NT2/D1 (cell line): ENCODE measurements around the gene TSNAXIP1.

ENCODE experiments used
- DNase-seq: peaks from one replicate; pipeline ENCODE4 v3.0.0-alpha.2; 2011; ENCODE audit warnings: low read depth, low spot score
- H3K27me3 ChIP-seq: 2 replicates; pipeline ENCODE4 v1.6.0; 2011; ENCODE audit warnings: mild to moderate bottlenecking; ENCODE audit not compliant: insufficient read length, insufficient read depth
- H3K36me3 ChIP-seq: 2 replicates; pipeline ENCODE4 v1.6.1; 2011; ENCODE audit warnings: mild to moderate bottlenecking, low read length, mixed read lengths; ENCODE audit not compliant: insufficient read depth, insufficient read length
- H3K4me1 ChIP-seq: 2 replicates; pipeline ENCODE4 v1.5.1; 2011; ENCODE audit not compliant: insufficient read depth, insufficient read length
- H3K4me3 ChIP-seq: 2 replicates; pipeline ENCODE4 v1.5.1; 2011; ENCODE audit warnings: low read depth; ENCODE audit not compliant: insufficient read length
- H3K9ac ChIP-seq: 2 replicates; pipeline ENCODE4 v1.6.0; 2011; ENCODE audit warnings: low read depth; ENCODE audit not compliant: insufficient read length
- H3K9me3 ChIP-seq: 2 replicates; pipeline ENCODE4 v1.5.1; 2011; ENCODE audit warnings: mild to moderate bottlenecking, low read length; ENCODE audit not compliant: insufficient read depth
- SUZ12 ChIP-seq: IDR thresholded peaks from 2 replicates; pipeline ENCODE4 v1.6.1; 2011; ENCODE audit not compliant: insufficient read length, insufficient read depth; ENCODE audit errors: extremely low read depth
- YY1 ChIP-seq: IDR thresholded peaks from 2 replicates; pipeline ENCODE4 v1.6.1; 2011; ENCODE audit not compliant: insufficient read length, insufficient read depth
- ZNF274 ChIP-seq: IDR thresholded peaks from 2 replicates; pipeline ENCODE4 v1.6.1; 2011; ENCODE audit warnings: mild to moderate bottlenecking, low read depth, low read length

TSNAXIP1 gene

DNA sequence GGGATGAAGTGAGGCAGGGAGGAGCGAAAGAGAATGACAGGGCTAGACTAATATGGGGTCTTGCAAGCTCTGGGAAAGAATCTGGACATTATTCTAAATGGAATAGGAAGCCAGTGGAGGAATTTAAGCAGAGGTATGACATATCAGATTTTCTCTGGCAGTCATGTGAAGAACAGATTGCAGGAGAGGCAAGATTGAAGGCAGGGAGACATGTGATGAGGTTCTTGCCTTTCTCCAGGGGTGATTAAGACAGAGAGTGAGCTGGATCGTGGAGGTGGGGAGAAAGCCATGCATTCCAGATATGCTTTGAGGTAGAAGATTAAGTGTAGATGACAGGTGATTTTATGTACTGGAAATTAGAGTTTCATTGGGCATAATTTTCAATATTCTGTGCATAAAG is 31.1 kb downstream of the TSNAXIP1 start:
- peaks cover under 1% of the 10 kb centered on the region for H3K36me3 ChIP-seq
- TF ChIP-seq SUZ12 (no peak), ZNF274 (no peak), YY1 (no peak)
- peaks cover 5% of the 10 kb centered on the region for H3K27me3 ChIP-seq
- DNase-seq, result no peak
- no peaks in the 10 kb centered on the region for H3K4me1 ChIP-seq
- H3K9ac ChIP-seq, result no peak overlapping the region
- no peaks in the 10 kb centered on the region for H3K9me3 ChIP-seq
- H3K4me3 ChIP-seq, result no peak overlapping the region

- H3K4me3 ChIP-seq, result peak overlapping the region; percentile 95
- DNase-seq, result no peak
- H3K9me3 ChIP-seq, result no peaks in the 10 kb centered on the region
- peaks cover 4% of the 10 kb centered on the region for H3K4me1 ChIP-seq
- H3K9ac ChIP-seq, result peak overlapping the region; percentile 98
- TF ChIP-seq YY1 (no peak), SUZ12 (no peak), ZNF274 (no peak)
- H3K36me3 ChIP-seq, result peaks cover 30% of the 10 kb centered on the region
- H3K27me3 ChIP-seq, result no peaks in the 10 kb centered on the region
Observed at GRCh38 chr16:67841198-67841815, 34.6 kb downstream of the TSNAXIP1 start.

DNA sequence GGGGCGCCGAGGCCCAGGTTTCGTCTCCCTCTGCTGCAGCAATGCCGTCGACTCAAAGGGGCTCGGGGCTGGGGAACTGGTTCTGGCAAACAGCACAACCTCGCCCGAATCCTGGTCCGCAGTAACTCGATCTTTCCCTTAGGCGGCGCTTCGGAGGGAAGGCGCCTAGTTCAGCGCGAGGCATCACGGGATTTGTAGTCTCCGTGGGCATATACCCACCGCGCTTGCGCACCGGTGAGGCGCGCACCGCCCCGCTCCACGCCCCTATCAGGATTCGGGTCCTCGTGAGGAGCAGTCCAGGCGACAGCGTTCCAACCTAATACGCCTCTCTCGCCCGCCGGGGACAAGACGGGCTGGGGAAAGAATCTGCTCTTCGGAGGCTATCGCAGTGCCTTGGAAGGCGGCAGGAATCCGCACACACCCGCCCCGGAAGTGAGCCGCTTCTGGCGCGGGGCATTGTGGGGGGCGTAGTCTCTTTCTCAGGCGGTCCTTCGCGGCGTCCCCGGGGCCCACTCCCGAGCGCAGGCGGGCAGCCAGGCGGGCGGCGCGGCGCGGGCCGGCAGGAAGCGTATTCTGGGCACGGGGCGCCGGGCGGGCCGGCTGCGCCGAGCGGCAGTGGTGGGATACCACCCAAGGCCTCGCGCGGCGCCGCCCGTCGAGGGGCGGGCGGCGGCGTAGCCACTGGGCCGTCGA is 35.3 kb downstream of the TSNAXIP1 start, which contains the start of gene THAP11:
TSS of gene THAP11 (plus strand) at position 505 of the 693 bp plus-strand sequence. CDS start 235 bp downstream, outside the sequence.
- Histone ChIP-seq H3K9me3 (no peaks in the 10 kb centered on the region), H3K9ac (peak within 1 kb of the TSS; percentile 98), H3K36me3 (peaks cover 30% of the 10 kb centered on the region), H3K4me1 (peaks cover 4% of the 10 kb centered on the region), H3K27me3 (no peaks in the 10 kb centered on the region), H3K4me3 (peak within 1 kb of the TSS; percentile 95)
- DNase-seq, result peak; percentile 98
- no peak for TF ChIP-seq ZNF274
- TF ChIP-seq YY1, result no peak
- TF ChIP-seq SUZ12, result no peak

GRCh38 chr16:67842509-67843342 is 36.0 kb downstream of the TSNAXIP1 start:
- TF ChIP-seq YY1, result no peak
- no peak for TF ChIP-seq ZNF274
- no peak for TF ChIP-seq SUZ12
- H3K9ac ChIP-seq, result peak overlapping the region; percentile 98
- peak overlapping the region; percentile 95 for H3K4me3 ChIP-seq
- H3K9me3 ChIP-seq, result no peaks in the 10 kb centered on the region
- DNase-seq, result no peak
- H3K36me3 ChIP-seq, result peaks cover 30% of the 10 kb centered on the region
- H3K4me1 ChIP-seq, result peaks cover 4% of the 10 kb centered on the region
- no peaks in the 10 kb centered on the region for H3K27me3 ChIP-seq

GRCh38 chr16:67843343-67843765 is 36.7 kb downstream of the TSNAXIP1 start:
- Histone ChIP-seq H3K27me3 (no peaks in the 10 kb centered on the region), H3K4me3 (peak overlapping the region; percentile 95), H3K36me3 (peaks cover 36% of the 10 kb centered on the region), H3K4me1 (peaks cover 4% of the 10 kb centered on the region), H3K9ac (peak overlapping the region; percentile 98), H3K9me3 (no peaks in the 10 kb centered on the region)
- TF ChIP-seq ZNF274, result no peak
- TF ChIP-seq YY1, result no peak
- no peak for TF ChIP-seq SUZ12
- DNase-seq, result no peak

GRCh38 chr16:67844497-67844896 is 37.8 kb downstream of the TSNAXIP1 start:
- no peaks in the 10 kb centered on the region for H3K27me3 ChIP-seq
- no peaks in the 10 kb centered on the region for H3K9me3 ChIP-seq
- no peak for DNase-seq
- no peak for TF ChIP-seq YY1
- TF ChIP-seq ZNF274, result no peak
- TF ChIP-seq SUZ12, result no peak
- peak overlapping the region; percentile 23 for H3K9ac ChIP-seq
- H3K4me1 ChIP-seq, result peaks cover 8% of the 10 kb centered on the region
- H3K4me3 ChIP-seq, result no peak overlapping the region
- H3K36me3 ChIP-seq, result peaks cover 44% of the 10 kb centered on the region

GRCh38 chr16:67845291-67846062 is 38.8 kb downstream of the TSNAXIP1 start:
- H3K9me3 ChIP-seq, result no peaks in the 10 kb centered on the region
- H3K36me3 ChIP-seq, result peaks cover 51% of the 10 kb centered on the region
- no peak for DNase-seq
- peak overlapping the region; percentile 95 for H3K9ac ChIP-seq
- H3K4me3 ChIP-seq, result peak overlapping the region; percentile 94
- peaks cover 8% of the 10 kb centered on the region for H3K4me1 ChIP-seq
- no peaks in the 10 kb centered on the region for H3K27me3 ChIP-seq
- TF ChIP-seq YY1 (no peak), SUZ12 (no peak), ZNF274 (no peak)
